ENCODE data around the gene ALDH1L2. TPM values are rescaled to one million over a fixed set of nuclear protein-coding genes. Genes with fewer than 3 reads are reported as not detected.

The ALDH1L2 gene
- total and polyA plus RNA-seq, 9 of the 15 experiments (the other 6 are each of a cell fraction or from before 2014, with no cell fraction given), result 1.1 to 9.9 (median 3.8) TPM

DNA sequence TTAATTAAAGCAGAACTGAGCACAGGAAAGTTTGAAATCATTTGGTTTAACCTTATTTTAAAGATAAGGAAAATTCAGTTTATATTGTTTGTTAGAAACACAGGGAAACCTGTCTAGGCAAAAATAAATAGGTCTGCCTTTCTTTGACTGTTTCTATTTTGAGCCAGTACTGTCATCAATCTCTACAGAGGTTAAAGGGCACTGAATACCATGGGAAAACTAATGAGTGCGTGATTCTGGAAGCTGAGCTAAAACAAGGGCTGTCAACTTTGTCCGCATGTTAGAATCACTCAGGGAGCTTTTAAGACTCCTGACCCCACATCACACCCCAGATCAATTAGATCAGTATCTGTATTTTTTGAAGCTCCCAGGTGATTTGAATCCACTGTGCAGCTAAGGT lies 59.3 kb downstream of the ALDH1L2 start:
- ATAC-seq (no peak), DNase-seq (ENCODE audit: extremely low read depth in 1 of 4, low spot score in 3 of 4) (no peak), FAIRE-seq (no peak)
- Histone ChIP-seq H3K9me3 (replicated peaks; ENCODE audit: control insufficient read depth, insufficient read depth, low read depth, low read length) (no peaks in the 10 kb centered on the region), H3K36me3 (ENCODE audit: control insufficient read depth, insufficient read depth, low read length) (no peaks in the 10 kb centered on the region; the same call in 1 of the 3 replicates), H3K27me3 (ENCODE audit: control insufficient read depth in 2 of 2, insufficient read depth in 2 of 2, low read length in 2 of 2) (no peaks in the 10 kb centered on the region), H3K27ac (ENCODE audit: extremely low read depth, low read depth, low read length) (no peak overlapping the region), H3K9ac (ENCODE audit: insufficient read depth in 1 of 2, low read depth in 2 of 2, low read length in 2 of 2) (no peak overlapping the region), H3K4me3 (no peak overlapping the region), H3K4me2 (ENCODE audit: insufficient read depth, low read length) (no peak overlapping the region), H4K20me1 (replicated peaks; ENCODE audit: control insufficient read depth, insufficient read depth, low read length) (no peaks in the 10 kb centered on the region), H2AFZ (ENCODE audit: low read depth, low read length) (no peak overlapping the region), H3K9me1 (ENCODE audit: control insufficient read depth, insufficient read depth, low read length) (no peaks in the 10 kb centered on the region), H3K79me2 (ENCODE audit: control insufficient read depth, insufficient read depth, low read length) (no peaks in the 10 kb centered on the region), H3K4me1 (replicated peaks in 1 of 2; ENCODE audit: control insufficient read depth in 2 of 2, insufficient read depth in 2 of 2, low read length in 2 of 2) (no peaks in the 10 kb centered on the region)
- intact Hi-C loops (cut with micrococcal nuclease), result no loop called here
- 97% methylated on average over 2 of the region's 2 CpGs for WGBS (ENCODE audit: insufficient coverage, low coverage, missing lambda C conversion rate)
- in situ Hi-C loops (cut with MboI), result no loop called here
- CTCF ChIA-PET (ENCODE audit: low intra/inter-chr PET ratio), result no interaction called here
- no TSS peak for BruUV-seq (replicated peaks)
- POLR2A ChIA-PET, result interaction anchor here (0.6 to 0.8 kb wide), 2 partner anchors 54 to 880 kb away, joined by 3 read pairs; no protein-coding TSS in a partner anchor
- TF ChIP-seq NFXL1 (CRISPR knock-in tag; IDR thresholded peaks at IDR 0.05) (no peak), SMARCA5 (IDR thresholded peaks at IDR 0.05) (no peak), ZNF263 (CRISPR knock-in tag; IDR thresholded peaks at IDR 0.05; ENCODE audit: borderline replicate concordance) (no peak), PHF8 (IDR thresholded peaks at IDR 0.05; ENCODE audit: borderline replicate concordance, low read length) (no peak), ZNF644 (tag; IDR thresholded peaks at IDR 0.05; ENCODE audit: low read depth) (no peak), ZEB2 (IDR thresholded peaks at IDR 0.05) (no peak)
- TF ChIP-seq, protein P1, sequence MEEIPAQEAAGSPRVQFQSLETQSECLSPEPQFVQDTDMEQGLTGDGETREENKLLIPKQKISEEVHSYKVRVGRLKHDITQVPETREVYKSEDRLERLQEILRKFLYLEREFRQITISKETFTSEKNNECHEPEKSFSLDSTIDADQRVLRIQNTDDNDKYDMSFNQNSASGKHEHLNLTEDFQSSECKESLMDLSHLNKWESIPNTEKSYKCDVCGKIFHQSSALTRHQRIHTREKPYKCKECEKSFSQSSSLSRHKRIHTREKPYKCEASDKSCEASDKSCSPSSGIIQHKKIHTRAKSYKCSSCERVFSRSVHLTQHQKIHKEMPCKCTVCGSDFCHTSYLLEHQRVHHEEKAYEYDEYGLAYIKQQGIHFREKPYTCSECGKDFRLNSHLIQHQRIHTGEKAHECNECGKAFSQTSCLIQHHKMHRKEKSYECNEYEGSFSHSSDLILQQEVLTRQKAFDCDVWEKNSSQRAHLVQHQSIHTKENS (CRISPR knock-in tag; IDR thresholded peaks at IDR 0.05), result no peak

Measured in K562 (cell line).